H9 (cell line): ENCODE data around the gene MYD88. TPM values are rescaled to one million over a fixed set of nuclear protein-coding genes. Genes with fewer than 3 reads are reported as not detected.

Source experiments
- DNase-seq: peaks from one replicate; pipeline ENCODE4 v3.0.0-alpha.2; 2017
- H2AFZ ChIP-seq: one replicate; pipeline ENCODE4 v1.6.1; 2013; ENCODE audit warnings: mild to moderate bottlenecking, low read length, control low read depth, moderate library complexity
- H2AK5ac ChIP-seq: 2 replicates; pipeline ENCODE4 v1.6.1; 2013; ENCODE audit warnings: low read length, control low read depth, mixed read lengths; ENCODE audit not compliant: insufficient read length
- H2BK120ac ChIP-seq: one replicate; pipeline ENCODE4 v1.6.1; 2013; ENCODE audit warnings: low read depth, mild to moderate bottlenecking, low read length, control low read depth, inconsistent platforms; ENCODE audit not compliant: poor library complexity, severe bottlenecking
- H2BK12ac ChIP-seq: 2 replicates; pipeline ENCODE4 v1.6.1; 2013; ENCODE audit warnings: low read length, control low read depth, mixed read lengths, low read depth; ENCODE audit not compliant: insufficient read length
- H2BK15ac ChIP-seq: 2 replicates; pipeline ENCODE4 v1.6.1; 2013; ENCODE audit warnings: low read depth, low read length, control low read depth
- H2BK20ac ChIP-seq: one replicate; pipeline ENCODE4 v1.6.1; 2013; ENCODE audit warnings: low read depth, mild to moderate bottlenecking, low read length, control low read depth, inconsistent platforms; ENCODE audit not compliant: poor library complexity, severe bottlenecking
- H2BK5ac ChIP-seq: 2 replicates; pipeline ENCODE4 v1.6.1; 2013; ENCODE audit warnings: low read length, control low read depth, mixed read lengths; ENCODE audit not compliant: insufficient read length
- H3K14ac ChIP-seq: 2 replicates; pipeline ENCODE4 v1.6.1; 2013; ENCODE audit warnings: low read length, control low read depth; ENCODE audit not compliant: insufficient read depth
- H3K18ac ChIP-seq: 2 replicates; pipeline ENCODE4 v1.6.1; 2013; ENCODE audit warnings: low read depth, mild to moderate bottlenecking, mixed read lengths, low read length, control low read depth; ENCODE audit not compliant: insufficient read length
- H3K23ac ChIP-seq: 2 replicates; pipeline ENCODE4 v1.6.1; 2013; ENCODE audit warnings: low read length, control low read depth, mixed read lengths, low read depth; ENCODE audit not compliant: insufficient read length
- H3K23me2 ChIP-seq: 2 replicates; pipeline ENCODE4 v1.6.1; 2013; ENCODE audit warnings: low read depth, mild to moderate bottlenecking, mixed read lengths, low read length, control low read depth; ENCODE audit not compliant: insufficient read length, poor library complexity, severe bottlenecking
- H3K27ac ChIP-seq: 2 replicates; pipeline ENCODE4 v1.5.1; 2013; ENCODE audit warnings: low read length, control low read depth, mixed read lengths, low read depth; ENCODE audit not compliant: insufficient read length
- H3K27me3 ChIP-seq: 2 replicates; pipeline ENCODE4 v1.6.1; 2013; ENCODE audit warnings: low read length, control low read depth, inconsistent platforms; ENCODE audit not compliant: insufficient read depth
- H3K4ac ChIP-seq: 2 replicates; pipeline ENCODE4 v1.6.1; 2013; ENCODE audit warnings: low read depth, mild to moderate bottlenecking, control low read depth, inconsistent platforms, low read length, moderate library complexity
- H3K4me1 ChIP-seq: 2 replicates; pipeline ENCODE4 v1.6.1; 2013; ENCODE audit warnings: low read length, control low read depth, inconsistent platforms; ENCODE audit not compliant: insufficient read depth
- H3K4me2 ChIP-seq: 2 replicates; pipeline ENCODE4 v1.6.1; 2013; ENCODE audit warnings: low read length, control low read depth, mixed read lengths; ENCODE audit not compliant: insufficient read length, insufficient read depth
- H3K56ac ChIP-seq: 2 replicates; pipeline ENCODE4 v1.6.1; 2013; ENCODE audit warnings: low read depth, mild to moderate bottlenecking, mixed read lengths, low read length, control low read depth; ENCODE audit not compliant: insufficient read length
- H3K79me1 ChIP-seq: 2 replicates; pipeline ENCODE4 v1.6.1; 2013; ENCODE audit warnings: low read depth, mild to moderate bottlenecking, moderate library complexity, low read length, control low read depth, inconsistent platforms; ENCODE audit not compliant: insufficient read depth, poor library complexity, severe bottlenecking
- H3K79me2 ChIP-seq: 2 replicates; pipeline ENCODE4 v1.6.1; 2013; ENCODE audit warnings: low read length, control low read depth, inconsistent platforms; ENCODE audit not compliant: insufficient read depth
- H3K9ac ChIP-seq: 2 replicates; pipeline ENCODE4 v1.6.1; 2013; ENCODE audit warnings: low read length, control low read depth, mixed read lengths; ENCODE audit not compliant: insufficient read length; ENCODE audit errors: extremely low read depth
- H3K9me3 ChIP-seq: one replicate; pipeline ENCODE4 v1.6.1; 2013; ENCODE audit warnings: low read depth, low read length, inconsistent platforms; ENCODE audit not compliant: control insufficient read depth
- H3T11ph ChIP-seq: one replicate; pipeline ENCODE4 v1.6.1; 2013; ENCODE audit warnings: mild to moderate bottlenecking, low read length, control low read depth, inconsistent platforms
- H4K20me1 ChIP-seq: one replicate; pipeline ENCODE4 v1.6.1; 2013; ENCODE audit not compliant: control insufficient read depth, insufficient read length, insufficient read depth
- H4K5ac ChIP-seq: 2 replicates; pipeline ENCODE4 v1.6.1; 2013; ENCODE audit warnings: low read depth, mild to moderate bottlenecking, mixed read lengths, low read length, control low read depth; ENCODE audit not compliant: insufficient read length
- H4K8ac ChIP-seq: replicated peaks from 2 replicates; pipeline ENCODE4 v1.6.1; 2013; ENCODE audit warnings: low read length, control low read depth, mixed read lengths, low read depth; ENCODE audit not compliant: insufficient read length
- H4K91ac ChIP-seq: 2 replicates; pipeline ENCODE4 v1.6.1; 2013; ENCODE audit warnings: low read depth, mild to moderate bottlenecking, moderate library complexity, mixed read lengths, low read length, control low read depth; ENCODE audit not compliant: insufficient read length
- H3K27ac Mint-ChIP-seq, 3 experiments: 2 replicates in 2 of 3; 3 replicates in 1 of 3; pipeline ENCODE4 v1.8.0; 2020 to 2021; ENCODE audit warnings: mixed read lengths in 3 of 3, mild to moderate bottlenecking in 1 of 3, moderate library complexity in 1 of 3
- H3K27me3 Mint-ChIP-seq: 2 replicates; pipeline ENCODE4 v1.8.0; 2021; ENCODE audit warnings: low read depth, mild to moderate bottlenecking, moderate library complexity, mixed read lengths
- H3K36me3 Mint-ChIP-seq, 3 experiments: 2 replicates in 2 of 3; 3 replicates in 1 of 3; pipeline ENCODE4 v1.8.0; 2020 to 2021; ENCODE audit warnings: low read depth in 3 of 3, mixed read lengths in 3 of 3; ENCODE audit not compliant: insufficient read depth in 1 of 3
- H3K4me1 Mint-ChIP-seq, 2 experiments: 2 replicates each; pipeline ENCODE4 v1.8.0; 2020; ENCODE audit warnings: mixed read lengths in 2 of 2
- H3K4me3 Mint-ChIP-seq, 2 experiments: 2 replicates in 1 of 2; 3 replicates in 1 of 2; pipeline ENCODE4 v1.8.0; 2020 to 2021; ENCODE audit warnings: mild to moderate bottlenecking in 2 of 2, mixed read lengths in 2 of 2, moderate library complexity in 1 of 2
- H3K9me3 Mint-ChIP-seq, 2 experiments: 2 replicates in 1 of 2; 3 replicates in 1 of 2; pipeline ENCODE4 v1.8.0; 2020; ENCODE audit warnings: mild to moderate bottlenecking in 2 of 2, mixed read lengths in 2 of 2, moderate library complexity in 1 of 2
- CTCF ChIP-seq: fragments of 200-600 bp; sonication (generic); conservative IDR thresholded peaks from 3 replicates; pipeline ENCODE4 v1.8.0; 2021; ENCODE audit warnings: antibody characterized with exemption, mild to moderate bottlenecking
- WGBS: extraction: QIAGEN DNeasy Blood & Tissue Kit; methylation state at CpG from one replicate; pipeline ENCODE4 v1.1.7; 2013; ENCODE audit warnings: missing lambda C conversion rate, low lambda C conversion rate, mixed read lengths; ENCODE audit not compliant: insufficient read length; ENCODE audit errors: extremely low coverage; 5-methylcytosine and 5-hydroxymethylcytosine counted together
- total RNA-seq: library from RNA; stranded (reverse); gene quantifications from 2 replicates; pipeline ENCODE4 v1.2.1, GENCODE V29; 2021

Gene MYD88
- total RNA-seq, 1 experiment from 2014 or later: 33.4 TPM

DNA sequence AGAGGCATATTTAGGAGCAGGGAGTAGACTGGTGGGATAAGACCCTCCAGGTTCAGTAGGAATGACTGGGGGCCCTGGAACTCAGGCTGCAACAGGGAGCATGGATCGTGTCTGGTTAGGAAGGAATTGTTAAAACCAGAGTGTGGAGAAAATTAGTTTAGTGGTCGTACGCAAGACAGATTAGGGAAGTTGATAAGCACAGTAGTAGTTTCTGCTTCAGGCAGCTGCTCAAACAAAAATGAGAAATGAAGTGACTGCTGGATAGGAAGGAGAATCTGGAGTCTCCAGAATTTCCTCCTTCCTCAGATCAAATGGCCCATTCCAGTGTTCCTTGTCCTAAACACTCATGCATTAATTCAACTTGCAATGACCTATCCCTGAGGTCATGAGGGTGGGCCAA is 11.2 kb downstream of the MYD88 start:
- no peak overlapping the region for H3K4me2 ChIP-seq
- no peak overlapping the region for H2AFZ ChIP-seq
- H3K14ac ChIP-seq: no peak overlapping the region
- no peak overlapping the region for H3K9ac ChIP-seq
- no peak overlapping the region for H2BK120ac ChIP-seq
- H3K36me3 Mint-ChIP-seq: peaks cover 0 to 6% (median 2%) of the 10 kb centered on the region in 3 experiments; a peak in 2 of 7 replicates
- no peak overlapping the region for H3K27ac ChIP-seq
- H4K8ac ChIP-seq: no peak overlapping the region
- no peaks in the 10 kb centered on the region for H3K4me1 ChIP-seq
- H2BK15ac ChIP-seq: no peak overlapping the region
- no peak overlapping the region for H2AK5ac ChIP-seq
- H4K91ac ChIP-seq: no peak overlapping the region
- H3K27ac Mint-ChIP-seq: no peak overlapping the region
- H2BK12ac ChIP-seq: no peak overlapping the region
- no peak overlapping the region for H3K23ac ChIP-seq
- DNase-seq: no peak
- H2BK5ac ChIP-seq: no peak overlapping the region
- no peaks in the 10 kb centered on the region for H4K20me1 ChIP-seq
- peaks cover 0 to 4% of the 10 kb centered on the region in 2 experiments; a peak in 2 of 4 replicates for H3K4me1 Mint-ChIP-seq
- no peaks in the 10 kb centered on the region for H3K23me2 ChIP-seq
- no peak overlapping the region for H2BK20ac ChIP-seq
- no peak overlapping the region for H4K5ac ChIP-seq
- H3K79me1 ChIP-seq: no peaks in the 10 kb centered on the region
- no peaks in the 10 kb centered on the region for H3K9me3 ChIP-seq
- H3K27me3 ChIP-seq: no peaks in the 10 kb centered on the region
- H3K56ac ChIP-seq: no peak overlapping the region
- no CpG with 5 or more reads among the region's 3 CpGs for WGBS
- TF ChIP-seq CTCF: no peak
- peaks cover 2% of the 10 kb centered on the region; the same call in 1 of the 2 replicates for H3K27me3 Mint-ChIP-seq
- H3T11ph ChIP-seq: no peak overlapping the region
- no peak overlapping the region for H3K18ac ChIP-seq
- peaks cover 8 to 11% of the 10 kb centered on the region in 2 experiments; a peak in 4 of 5 replicates for H3K9me3 Mint-ChIP-seq
- H3K4me3 Mint-ChIP-seq: no peak overlapping the region
- H3K79me2 ChIP-seq: no peaks in the 10 kb centered on the region
- H3K4ac ChIP-seq: no peak overlapping the region
